KG1 (cell line): ENCODE results near the gene ETF1.
"Not testable (repeated sequence)": the region's sequence is repeated elsewhere in the genome, so short reads cannot be mapped to it uniquely, and the experiment has no call there.

Experiments
- DNase-seq: peaks from one replicate; lab custom pipeline; 2025; lab: John Stamatoyannopoulos, UW

ETF1 gene

DNA sequence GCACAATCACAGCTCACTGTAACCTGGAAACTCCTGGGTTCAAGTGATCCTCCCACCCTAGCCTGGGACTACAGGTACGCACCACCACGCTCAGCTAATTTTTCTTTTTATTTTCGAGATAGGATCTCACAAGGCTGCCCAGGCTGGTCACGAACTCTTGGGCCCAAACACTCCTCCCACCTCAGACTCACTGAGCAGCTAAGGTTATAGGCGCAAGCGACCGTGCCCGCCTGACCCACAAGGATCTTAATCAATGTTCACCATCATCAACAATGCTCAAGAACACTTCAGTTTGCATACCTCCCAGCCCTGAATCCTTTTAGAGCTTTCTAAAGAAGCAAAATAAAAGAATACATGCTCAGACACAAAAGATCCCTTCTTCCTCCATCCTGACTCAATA is 13.2 kb downstream of the ETF1 start:
- DNase-seq = no peak

DNA sequence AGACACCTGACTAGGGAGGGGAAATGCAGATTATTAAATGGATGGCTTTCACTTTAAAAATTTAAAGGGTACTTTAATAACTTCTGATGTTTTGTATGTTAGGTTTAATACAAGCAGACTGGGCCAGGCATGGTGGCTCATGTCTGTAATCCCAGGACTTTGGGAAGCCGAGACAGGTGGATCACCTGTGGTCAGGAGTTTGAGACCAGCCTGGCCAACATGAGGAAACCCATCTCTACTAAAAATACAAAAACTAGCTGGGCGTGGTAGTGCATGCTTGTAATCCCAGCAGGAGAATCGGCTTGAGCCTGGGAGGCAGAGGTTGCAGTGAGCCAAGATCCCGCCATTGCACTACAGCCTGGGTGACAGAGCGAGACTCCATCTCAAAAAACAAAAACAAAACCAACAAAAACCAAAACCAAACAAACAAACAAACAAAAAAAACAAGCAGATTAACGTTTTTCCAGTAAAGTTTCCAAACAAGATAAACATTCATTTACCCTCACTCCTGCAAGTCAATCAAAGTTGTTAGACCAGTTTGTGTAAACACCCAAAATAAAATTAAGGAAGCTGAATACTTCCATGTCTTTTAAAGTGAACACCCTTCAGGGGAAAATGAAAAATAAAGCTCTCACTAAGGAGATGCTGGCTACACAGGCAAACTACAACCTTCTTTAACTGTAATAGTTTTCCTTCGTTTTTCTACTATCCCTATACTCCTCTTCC is 14.1 kb downstream of the ETF1 start:
- DNase-seq = no peak

DNA sequence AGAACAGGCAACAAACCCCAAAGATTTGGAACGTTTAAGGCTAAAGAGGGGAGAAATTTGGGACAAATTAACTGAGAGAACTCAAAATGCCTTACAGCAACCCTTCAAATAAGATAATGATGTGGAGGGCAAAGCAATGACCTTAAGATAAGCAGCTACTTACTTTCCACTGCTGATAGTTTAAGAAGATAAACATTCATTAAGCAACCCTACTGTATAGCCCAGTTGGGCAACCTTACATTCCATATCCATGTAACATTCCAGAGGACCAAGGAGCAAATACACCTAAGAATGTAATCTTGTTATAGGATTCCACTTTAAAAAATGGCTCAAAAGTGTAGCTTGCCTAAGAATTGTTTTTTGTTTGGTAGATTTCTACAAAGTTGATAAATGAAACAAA is 14.8 kb downstream of the ETF1 start:
- no peak for DNase-seq

DNA sequence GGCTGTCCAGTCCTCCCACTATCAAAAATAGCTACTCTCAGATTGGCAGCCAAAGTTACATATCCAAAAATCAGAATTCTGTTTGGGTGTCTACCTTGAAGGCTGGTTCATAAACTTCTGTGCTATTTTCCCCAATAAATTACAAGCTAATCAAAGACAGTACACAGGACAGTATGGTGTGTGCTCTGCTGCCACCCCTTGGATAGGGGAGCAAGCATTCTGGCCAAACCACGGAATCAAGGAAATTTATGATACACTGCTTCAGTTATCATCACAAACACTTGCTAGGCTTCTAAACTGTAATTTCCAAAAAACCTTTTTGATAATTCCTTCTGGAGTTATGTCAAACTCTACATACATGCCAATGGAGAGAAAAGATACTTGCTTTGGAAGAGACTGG is 15.9 kb downstream of the ETF1 start:
- no peak for DNase-seq

DNA sequence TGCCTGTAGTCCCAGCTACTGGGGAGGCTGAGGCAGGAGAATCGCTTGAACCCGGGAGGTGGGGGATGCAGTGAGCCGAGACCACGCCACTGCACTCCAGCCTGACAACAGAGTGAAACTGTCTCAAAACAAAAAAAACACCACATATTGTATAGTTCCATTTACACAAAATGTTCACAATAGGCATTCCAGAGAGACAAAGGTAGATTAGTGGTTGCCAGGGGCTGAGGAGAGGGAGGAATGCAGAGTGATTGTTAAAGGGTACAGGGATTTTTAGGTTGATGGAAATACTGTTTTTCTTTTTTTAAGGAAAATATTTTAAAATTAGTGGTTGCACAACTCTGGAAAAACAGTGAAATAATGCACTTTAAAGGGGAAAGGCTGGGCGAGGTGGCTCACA is 19.6 kb downstream of the ETF1 start:
- no peak for DNase-seq

DNA sequence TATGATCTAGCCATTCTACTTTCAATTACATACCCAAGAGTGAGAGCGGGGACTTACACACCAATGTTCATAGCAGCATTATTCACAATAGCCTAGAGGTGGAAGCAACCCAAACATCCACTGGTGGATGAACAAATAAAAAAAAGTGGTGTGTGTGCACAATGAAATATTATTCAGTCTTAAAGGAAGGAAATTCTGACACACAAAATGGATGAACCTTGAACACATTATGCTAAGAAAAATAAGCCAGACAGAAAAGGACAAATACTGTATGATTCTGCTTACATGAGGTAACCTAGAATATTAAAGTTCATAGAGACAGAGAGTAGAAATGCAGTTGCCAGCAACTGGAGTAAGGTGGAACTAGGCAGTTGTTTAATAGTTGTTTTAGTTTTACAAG is 22.1 kb downstream of the ETF1 start:
- no peak for DNase-seq

DNA sequence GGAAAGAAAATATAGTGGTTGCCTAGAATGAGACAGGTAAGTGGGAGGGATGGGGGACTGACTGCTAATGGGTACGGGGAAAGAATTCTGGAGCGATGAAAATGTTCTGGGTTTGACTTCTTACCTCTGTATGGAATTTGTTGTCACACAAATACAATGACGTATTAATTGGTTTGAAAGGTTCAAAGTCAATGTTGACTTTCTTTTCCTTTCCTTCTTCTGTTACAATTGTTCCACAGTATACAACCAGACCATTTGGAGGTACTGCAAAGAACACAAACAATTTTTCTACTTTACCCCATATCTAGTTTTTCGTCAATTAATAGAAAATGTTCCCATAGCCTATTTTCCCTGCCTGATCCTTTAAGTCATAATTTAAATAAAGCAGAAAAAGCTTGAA is 25.6 kb downstream of the ETF1 start:
- DNase-seq = no peak

DNA sequence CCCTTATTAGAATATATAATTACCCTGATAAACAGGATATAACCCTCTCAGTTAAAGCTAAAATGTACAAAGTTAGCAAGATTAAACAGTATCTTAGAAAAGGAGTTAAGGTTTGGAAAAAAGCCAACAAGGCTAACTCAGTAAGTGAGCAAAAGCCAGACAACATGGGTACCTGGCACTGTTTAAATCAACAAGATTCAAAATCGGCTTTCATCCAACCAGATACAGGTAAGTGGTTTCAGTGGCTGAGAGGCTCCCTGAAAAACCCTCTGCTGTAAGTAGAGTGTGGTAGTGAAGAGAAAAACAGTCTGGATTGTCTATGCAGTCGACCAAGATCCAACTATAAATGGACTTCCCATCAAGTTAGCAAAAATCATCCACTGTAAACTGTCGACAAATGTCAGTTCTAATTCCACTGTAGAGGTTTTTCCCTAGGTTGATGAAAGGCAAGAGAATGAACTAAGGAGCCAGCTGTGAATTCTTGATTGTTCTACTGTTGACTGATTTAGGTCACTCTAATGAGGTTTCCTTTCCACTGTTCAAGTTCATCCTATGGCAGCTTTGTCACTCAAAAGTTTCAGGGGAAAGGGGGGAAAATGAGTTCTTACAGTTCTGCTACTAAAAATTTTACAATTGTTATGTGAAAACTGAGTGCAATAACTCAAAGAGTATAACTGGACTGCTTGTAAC is 27.3 kb downstream of the ETF1 start:
- DNase-seq = no peak

DNA sequence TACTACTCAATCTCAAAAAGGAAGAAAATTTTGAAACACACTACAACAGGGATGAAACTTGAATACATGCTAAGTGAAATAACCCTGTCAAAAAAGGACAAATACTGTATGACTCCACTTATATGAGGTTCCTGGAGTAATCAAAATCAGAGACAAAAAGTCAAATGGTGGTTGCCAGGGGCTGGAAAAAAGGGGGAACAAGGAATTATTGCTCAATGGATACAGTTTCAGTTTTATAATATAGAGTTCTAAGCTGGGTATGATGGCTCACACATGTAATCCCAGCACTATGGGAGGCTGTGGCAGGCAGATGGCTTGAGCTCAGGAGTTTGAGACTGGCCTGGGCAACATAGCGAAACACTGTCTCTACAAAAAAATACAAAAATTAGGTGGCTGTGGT is 29.0 kb downstream of the ETF1 start:
- no peak for DNase-seq

DNA sequence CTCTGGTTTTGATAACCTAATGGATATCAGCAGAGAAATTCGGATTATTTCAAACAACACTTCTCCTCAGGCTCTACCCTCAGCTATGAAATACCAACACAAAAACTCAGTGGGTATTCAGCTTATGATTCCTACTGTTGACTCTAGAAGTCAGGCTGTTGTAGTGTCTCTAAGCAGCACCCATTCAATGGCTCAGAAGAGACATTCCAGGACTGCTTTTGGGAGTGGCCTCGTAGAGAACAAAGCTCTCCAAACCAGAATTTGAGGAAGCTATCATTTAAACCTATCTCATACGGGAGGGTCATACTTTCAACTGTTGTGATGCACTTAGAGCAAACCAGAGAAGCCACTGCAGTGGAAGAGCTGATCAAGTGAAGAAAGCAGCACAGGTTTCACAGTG is 34.1 kb downstream of the ETF1 start:
- no peak for DNase-seq

DNA sequence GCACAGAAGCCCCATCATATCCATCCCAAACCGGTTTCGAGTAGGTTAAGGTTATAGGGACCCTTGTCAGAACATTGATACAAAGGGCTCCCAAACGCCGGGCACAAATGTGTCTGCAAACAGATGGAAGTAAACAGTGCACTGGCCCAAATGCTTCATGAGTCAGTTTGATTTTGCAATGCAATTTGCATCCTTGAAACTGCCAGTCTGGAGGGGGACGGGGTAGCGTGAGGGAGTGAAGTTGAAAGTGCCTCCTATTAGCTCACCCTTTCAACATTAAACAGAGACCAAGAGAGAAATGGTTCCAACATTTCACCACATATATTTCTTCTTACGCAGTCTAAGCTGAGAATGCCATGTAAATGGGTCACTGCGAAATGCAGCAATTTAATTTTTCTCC is 35.6 kb downstream of the ETF1 start:
- not testable (repeated sequence) for DNase-seq

DNA sequence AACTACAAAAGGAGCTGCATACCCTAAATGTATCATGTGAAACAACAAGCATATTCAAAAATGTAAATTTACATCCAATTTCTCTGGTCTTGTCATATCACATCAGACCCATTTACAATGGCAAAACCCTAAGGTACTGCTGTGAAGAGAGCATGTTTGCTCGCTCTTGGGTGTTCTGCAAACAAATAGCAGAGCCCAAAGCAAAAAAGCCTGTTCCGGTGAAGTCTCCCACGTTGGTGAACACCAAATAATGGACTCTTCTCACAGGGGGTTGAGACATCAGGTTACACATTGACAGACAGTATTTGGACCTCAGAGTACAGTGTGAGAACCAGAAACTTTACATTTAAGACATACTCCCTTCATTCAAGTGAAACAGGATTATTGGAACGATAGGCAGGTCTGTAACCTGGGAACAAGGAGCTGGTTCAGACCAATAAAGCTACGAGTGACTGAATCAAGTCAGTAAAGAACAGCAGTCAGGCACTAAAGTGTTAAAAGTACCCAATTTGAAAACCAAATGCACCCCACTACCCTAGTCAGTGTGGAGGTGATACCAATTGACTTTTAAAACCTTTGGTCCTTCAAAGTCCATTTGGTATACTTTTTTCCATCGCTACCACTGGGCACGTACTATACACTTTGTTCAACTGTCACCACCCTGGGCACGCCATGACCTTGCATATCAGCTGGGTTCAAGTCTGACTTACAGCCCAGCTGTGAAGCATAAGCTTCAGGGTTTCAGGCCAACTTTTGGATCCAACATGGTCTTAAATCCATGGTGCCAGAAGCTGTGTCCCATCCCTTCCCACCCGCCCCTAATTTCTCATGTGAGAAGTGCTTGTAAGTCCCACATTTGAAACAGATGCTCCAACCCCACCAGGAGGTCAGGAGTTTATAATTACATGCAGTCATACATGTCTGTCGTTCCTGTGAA is 36.4 kb downstream of the ETF1 start:
- DNase-seq = no peak

DNA sequence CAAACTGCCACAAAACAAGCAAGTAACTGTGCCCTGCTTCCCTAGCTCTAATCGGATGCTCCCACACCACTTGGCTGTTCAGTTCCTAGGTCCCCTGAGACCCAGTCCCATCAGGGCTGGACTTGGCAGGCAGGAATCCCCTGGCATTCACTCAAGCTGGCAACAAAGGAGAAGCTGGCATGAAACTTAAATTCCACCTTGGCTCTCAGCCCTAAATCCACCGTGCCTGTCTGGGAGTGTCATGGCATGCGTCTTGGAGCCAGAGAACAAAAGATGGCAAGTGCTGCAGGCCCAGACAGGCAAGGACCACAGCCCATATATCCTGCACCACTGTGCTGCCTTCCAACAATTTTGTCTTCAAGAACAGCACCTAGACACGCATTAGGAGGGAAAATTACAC is 38.2 kb downstream of the ETF1 start:
- DNase-seq = no peak

DNA sequence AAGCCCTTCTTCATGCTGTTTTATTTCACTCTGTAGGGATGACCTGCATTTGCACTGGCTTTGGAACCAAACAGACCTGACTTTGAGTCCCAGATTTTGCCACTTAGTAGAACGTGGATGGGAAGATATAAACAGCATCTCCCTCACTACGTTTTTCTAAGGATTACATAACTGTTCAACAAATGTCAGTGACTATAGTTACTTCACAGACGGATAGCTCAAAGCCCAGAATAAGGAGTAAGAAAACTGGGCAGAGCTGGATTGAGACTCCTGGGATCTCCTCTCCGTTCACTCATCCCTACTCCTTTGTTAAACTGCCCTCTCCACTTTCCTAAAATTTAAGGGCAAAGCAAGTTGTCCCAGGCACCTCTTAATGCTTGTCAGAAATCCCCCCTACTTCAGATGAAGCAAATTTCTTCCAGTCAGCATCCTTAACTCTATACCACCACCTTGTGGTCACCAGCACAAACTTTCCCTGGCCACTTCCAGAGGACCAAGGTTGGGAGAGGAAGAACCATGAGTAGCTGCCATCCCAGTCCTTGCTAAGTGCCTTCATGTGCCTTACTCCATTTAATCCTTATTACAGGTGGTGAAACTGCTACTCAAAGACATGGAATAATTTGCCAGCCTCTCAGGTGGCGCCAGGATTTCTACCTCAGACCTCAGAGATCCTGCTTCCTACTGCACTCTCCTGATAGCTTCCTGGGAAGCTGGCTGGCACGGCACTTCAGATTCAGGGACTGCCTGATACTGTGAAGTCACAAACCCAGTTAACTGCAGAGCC is 39.4 kb downstream of the ETF1 start:
- DNase-seq = no peak

DNA sequence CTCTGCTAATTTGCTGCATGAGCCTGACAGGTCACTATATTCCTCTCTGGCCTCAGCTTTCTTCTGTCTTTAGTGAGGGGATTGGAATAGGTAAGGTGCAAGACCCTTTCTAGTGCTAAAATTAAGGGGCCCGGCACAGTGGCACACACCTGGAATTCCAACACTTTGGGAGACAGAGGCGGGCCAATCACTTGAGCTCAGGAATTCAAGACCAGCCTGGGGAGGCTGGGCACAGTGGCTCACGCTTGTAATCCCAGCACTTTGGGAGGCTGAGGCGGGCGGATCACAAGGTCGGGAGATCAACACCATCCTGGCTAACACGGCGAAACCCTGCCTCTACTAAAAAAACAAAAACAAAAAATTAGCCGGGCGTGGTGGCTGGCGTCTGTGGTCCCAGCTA is 40.5 kb downstream of the ETF1 start:
- DNase-seq = no peak

DNA sequence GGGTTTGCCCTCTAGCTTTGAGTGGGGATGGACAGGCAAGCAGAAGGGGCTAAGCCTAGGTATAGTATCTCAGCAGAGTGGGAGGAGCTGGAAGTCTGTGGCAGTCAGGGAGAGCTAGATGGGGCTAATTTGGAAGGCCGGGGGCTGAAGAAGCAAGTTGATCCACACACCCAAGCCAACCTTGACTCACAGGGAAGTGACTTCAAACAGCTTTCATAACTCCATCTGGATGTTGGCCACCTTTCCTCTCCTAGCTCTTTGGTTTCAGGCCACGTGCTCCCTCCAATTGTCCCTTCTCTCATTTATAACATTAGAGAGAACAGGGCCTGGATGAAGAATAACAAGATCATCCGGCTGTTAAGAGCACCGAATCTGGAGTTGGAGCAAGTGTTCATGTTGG is 40.9 kb downstream of the ETF1 start:
- DNase-seq = no peak

DNA sequence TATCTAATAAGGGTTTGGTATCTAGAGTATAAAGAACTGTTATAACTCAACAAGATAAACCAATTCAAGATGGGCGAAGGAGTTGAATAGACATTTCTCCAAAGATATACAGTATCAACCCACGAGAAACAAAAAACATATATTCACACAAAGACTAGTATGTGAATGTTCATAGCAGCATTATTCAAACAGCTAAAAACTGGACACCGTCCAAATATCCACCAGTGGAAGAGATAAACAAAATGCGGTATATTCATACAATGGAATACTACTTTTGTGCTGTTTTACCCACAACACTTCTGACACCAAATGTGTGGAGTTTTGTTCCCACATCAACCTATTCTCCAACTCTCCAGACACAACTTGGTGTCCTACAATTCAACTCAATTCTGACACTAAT is 44.7 kb downstream of the ETF1 start:
- no peak for DNase-seq

DNA sequence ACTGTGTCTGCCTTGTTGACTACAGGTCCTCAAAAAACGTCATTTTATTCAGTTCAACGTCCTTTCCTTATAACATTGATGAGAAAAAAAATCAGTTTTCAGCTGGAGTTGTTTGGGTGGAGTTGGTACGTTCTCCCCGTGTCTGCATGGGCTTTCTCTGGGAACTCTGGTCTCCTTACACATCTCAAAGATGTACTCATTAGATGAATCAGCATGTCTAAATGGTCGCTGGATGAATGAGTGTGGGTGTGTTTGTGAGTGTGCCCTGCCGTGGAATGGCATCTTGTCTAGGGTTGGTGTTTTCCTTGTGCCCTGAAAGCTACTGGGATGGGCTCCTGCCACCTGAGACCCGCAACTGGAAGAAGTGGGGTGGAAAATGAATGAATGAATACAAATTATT is 47.7 kb downstream of the ETF1 start:
- no peak for DNase-seq

DNA sequence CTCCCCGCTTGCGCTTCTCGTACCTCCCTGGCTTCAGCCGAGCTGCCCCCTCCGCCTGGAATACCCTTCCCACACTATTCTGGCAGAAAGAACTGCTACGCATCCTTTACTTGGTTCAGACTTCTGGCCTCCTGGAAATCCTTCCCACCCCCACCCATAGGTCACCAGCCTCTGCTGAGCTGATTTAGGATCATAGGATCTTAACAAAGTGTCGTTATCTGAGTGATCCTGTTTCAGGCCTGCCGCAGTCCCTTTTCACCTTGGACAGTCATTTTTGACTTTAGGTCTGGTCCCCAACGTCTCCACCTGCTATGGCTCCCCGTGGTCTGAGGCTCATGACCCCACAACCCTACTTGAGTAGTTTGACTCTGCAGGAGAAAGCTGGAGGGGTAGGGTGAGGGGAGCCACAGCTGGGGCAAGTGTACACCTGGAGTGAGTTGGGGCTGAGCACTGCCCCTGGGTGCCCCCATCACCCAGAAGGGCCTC is 50.4 kb downstream of the ETF1 start:
- no peak for DNase-seq

DNA sequence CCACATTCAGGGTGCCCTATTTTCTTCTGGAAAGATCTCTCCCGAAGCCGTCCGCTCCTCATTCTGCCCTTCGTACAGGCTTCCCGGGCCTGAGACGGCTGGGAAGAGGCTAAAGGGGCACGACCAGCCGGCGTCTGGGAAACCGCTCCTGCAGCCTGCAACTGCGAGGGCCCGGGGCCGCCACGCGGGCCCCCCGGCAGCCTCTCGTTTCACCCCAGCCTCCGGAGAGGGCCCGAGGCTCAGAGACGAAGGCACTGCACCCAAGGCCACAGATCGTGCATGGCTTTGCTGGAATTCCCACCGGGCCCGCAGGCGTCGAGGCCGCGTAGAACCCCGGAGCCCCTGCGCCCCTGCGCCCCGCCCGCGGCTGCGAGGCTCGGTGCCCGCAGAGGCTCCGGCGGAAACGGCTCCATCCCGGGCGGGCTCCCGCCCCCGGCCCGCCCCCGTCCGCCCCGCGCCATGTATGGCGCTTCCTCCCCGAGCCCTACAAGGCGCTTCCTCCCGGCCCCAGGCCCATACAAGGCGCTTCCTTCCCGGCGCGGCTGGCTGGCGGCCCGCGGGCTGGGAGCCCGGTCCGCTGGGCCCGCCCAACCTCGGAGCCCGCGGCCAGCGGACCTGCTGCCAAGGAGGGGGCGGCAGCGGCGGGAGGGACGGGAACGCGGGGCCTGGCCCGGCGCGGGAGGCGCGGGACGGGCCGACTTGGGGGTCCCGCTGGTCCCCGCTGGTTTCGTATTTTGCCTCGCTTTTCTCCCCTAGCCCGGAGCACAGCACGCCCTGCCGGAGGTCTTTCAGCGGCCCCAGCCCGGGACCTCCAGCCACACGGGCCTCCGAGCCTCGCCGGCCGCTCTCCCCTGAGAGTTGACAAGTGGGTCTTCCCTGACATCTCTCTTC is 51.1 kb downstream of the ETF1 start:
- DNase-seq = no peak

DNA sequence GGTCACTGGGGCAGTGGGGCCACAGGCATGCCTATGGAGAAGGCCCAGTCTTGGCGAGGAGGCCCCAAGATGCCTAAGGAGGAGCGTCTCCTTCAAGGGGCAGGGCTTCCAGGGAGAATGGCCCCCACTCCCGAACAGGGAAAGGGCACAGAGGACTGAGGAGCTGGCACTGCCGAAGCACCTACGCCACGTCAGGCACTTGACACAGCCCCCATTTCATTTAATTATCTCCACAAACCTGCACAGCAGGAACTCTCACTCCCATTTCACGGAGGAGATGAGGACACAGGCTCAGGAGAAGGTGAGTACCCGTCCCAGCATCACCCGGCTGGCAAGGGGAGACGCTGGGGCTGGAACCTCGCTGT is 51.8 kb downstream of the ETF1 start:
- DNase-seq = no peak
